Stimulated activated CD8-positive, alpha-beta memory T cell treated with anti-CD3 and anti-CD28 coated beads, Interleukin-7, amount 100 ng/mL, for 24 hours (primary cell): Measurements from ENCODE around the gene AGA.

Experiments used
- DNase-seq: peaks from one replicate; pipeline ENCODE4 v3.0.0-alpha.2; 2020; ENCODE audit warnings: low read depth

AGA gene

GRCh38 chr4:177386278-177386815 lies 55.9 kb downstream of the AGA start:
- DNase-seq = no peak

GRCh38 chr4:177385576-177386277 lies 56.5 kb downstream of the AGA start:
- DNase-seq = no peak

- no peak for DNase-seq
These were observed 57.3 kb downstream of the AGA start for GRCh38 chr4:177384856-177385397.

DNA sequence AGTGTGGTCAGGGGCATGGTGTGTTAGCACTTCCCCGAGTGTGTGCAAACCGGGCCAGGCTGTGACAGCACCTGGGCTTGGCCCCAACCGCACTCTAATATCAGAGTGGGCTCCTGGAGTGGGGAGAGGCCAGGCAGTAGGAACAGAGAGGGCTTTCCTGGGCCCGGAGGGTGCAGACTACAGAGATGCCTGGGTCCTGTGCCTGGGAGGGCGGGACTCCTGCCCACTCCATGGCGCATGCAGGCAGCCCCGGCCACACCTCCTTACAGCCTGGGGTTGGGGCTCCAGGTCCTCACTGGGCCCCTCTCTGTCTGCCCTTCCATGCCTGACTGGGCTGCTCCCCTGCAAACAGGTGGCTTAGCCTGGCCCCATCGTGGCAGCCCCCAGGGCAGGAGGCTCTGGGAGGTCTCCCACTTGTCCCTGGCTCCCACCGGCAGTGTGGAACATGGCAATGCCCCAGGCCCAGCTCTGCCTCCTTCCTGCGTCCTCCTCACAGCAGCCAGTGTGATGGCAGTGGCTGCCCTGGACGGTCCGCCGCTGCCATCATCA lies 60.4 kb downstream of the AGA start:
- DNase-seq = no peak
